NCI-H2081 treated with DMSO at 0.1 percent for 48 hours (cell line): ENCODE measurements around the gene MRPL55.

Experiments used
- DNase-seq: peaks from one replicate; lab custom pipeline; 2025; lab: John Stamatoyannopoulos, UW

Gene MRPL55

GRCh38 chr1:228084325-228084724, 24.8 kb downstream of the MRPL55 start:
- no peak for DNase-seq

GRCh38 chr1:228083871-228084278, 25.2 kb downstream of the MRPL55 start:
- no peak for DNase-seq

GRCh38 chr1:228082918-228083870, 25.9 kb downstream of the MRPL55 start:
- DNase-seq, result no peak

DNA sequence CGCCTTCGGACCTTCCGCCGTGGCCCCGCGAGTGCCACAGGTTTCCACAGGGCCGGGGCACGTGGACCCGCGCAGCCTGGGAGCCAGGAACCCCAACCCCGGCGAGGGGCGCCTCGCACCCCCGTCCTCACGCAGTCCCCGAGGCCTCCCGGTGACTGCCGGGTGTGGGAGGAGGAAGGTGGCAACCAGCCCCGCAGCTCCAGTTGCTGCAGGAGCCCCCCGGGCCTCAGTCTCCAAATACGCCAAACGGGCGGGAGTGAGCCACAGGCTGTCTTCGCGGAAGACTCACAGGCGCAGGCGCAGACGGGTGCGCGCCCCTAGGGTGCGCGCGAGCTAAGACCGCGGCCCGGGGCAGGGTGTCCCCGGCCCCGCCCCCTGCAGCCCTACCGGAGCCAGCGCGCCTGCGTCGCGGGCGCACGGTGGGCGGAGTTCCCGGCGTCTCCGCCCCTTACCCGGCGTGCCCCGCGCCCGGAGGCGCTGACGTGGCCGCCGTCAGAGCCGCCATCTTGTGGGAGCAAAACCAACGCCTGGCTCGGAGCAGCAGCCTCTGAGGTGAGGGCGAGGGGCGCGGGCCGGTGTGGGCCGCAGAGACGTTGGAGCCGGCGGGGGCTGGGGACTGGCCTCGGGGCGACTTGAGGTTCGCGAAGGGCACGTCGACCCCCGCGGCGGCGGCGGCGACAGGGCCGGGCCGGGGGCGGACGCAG, 26.7 kb downstream of the MRPL55 start, which contains the start of gene ARF1:
Gene ARF1, plus strand, starts transcription at position 495 of the 704 bp plus-strand sequence. CDS start 14,407 bp downstream, outside the sequence.
- DNase-seq, result peak; percentile 76

DNA sequence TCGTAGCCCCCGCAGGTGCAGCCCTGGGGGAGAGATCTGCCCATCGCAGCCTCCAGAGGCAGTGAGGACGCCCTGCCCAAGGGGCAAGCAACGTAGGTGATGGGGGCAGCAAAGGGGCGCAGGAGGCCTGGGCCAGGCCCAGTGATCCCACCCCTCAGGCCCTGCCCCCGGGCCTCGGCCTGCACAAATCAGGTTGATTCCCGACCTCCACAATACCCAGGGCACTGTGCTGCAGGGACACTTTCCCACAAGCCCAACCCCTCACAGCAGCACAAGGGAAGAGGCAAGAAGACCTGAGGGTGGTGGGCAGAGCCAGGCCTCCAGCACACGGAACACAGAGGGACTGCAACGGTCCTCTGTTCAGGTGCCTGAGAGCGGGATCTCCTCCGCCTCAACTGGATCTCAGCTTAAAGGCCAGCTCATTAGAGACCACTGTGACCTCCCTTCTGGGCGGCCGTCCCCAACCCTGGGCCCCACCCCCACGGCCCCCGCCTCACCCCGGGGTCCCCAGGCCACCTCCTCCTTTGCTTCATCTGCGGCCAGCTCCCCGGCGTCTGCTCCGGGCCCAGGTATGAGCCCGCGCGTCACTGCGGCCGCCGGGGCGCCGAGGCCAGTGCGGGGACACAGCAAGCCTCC, 27.4 kb downstream of the MRPL55 start:
- no peak for DNase-seq

GRCh38 chr1:228081144-228081543, 28.0 kb downstream of the MRPL55 start:
- no peak for DNase-seq

- no peak for DNase-seq
These were observed 29.4 kb downstream of the MRPL55 start for GRCh38 chr1:228079601-228080263.

- no peak for DNase-seq
These were observed 30.1 kb downstream of the MRPL55 start for GRCh38 chr1:228079013-228079412.

DNA sequence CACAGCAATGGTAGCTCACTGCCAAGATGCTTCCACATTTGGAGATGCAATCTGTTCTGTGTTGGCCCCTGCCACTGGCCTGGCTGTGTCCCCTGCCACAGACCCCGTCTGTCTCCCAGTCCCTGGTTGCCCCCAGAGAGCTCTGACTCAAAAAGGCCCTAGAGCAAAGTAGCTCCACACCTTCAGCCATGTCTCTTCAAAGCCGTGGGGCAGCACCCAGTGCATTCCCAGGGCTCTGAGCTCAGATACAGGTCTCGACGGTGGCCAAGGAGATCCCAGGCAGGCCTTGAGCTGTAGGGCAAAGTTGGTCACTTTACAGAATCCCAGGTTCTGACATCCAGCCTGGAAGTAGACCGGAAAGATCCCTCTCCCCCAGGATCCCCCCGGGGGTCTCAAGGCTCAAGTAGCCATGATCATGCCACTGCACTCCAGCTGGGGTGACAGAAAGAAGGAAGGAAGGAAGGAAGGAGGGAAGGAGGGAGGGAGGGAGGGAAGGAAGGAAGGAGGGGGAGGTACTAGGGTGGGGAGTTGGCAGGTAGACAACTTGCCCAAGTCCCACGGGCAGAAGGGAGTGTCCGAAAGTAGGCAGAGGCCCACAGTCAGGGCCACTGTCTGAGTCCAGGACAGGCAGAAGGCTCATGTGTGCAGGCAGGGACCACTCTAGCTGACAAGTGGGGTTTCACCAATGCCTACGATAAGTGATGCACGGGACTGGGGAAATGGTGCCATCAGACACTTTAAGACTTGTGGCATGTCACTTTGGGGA, 31.4 kb downstream of the MRPL55 start:
- no peak for DNase-seq

DNA sequence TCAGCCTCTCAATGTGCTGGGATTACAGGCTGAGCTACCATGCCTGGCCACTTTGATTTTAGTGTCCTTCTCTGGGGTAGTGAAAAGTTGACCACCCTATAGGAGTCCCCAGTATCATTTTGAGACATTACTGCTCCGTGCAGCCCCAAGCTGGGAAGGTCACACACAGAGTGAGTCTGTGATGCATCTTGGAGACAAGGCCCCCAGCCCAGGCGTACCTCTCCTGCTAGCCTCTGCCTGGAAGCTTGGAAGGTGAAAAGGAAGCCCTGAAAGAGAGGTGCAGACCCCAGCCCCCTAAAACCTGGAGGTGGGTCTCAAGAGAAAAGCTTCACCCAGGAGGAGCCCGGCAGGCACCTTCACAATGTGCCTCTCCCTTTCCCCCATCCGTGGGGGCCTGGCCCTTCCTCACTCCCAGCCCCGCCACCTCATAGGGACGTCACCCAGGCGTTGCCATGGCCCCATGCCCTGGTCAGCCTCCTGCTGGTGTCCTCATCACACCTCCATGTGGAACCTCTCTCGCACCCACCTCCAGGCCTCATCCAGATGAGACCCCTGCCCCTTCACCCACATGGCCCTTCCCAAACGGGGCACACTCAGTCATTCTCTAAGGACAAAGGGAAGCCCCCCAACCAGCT, 32.2 kb downstream of the MRPL55 start:
- no peak for DNase-seq

DNA sequence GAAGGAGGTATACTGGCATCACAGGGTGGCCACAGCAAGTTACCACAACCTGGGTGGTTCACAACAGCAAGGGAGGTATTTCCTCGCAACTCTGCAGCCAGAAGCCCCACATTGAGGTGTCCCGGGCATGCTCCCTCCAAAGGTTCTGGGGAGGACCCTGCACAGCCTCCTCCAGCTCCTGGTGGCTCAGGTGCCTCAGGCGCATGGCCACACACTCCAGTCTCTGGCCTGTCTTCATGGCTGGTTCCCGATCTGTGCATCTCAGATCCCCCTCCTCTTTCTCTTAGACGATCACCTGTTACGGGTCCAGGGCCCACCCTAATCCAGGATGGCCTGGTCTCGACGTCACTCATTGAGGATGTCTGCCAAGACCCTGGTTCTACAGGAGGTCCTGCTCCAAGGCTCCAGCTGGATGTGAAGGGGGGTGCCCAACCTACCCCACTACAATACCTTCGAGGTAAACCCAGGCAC, 33.3 kb downstream of the MRPL55 start:
- DNase-seq, result no peak

GRCh38 chr1:228074954-228075730, 34.0 kb downstream of the MRPL55 start:
- no peak for DNase-seq

GRCh38 chr1:228073857-228074545, 35.1 kb downstream of the MRPL55 start:
- no peak for DNase-seq

DNA sequence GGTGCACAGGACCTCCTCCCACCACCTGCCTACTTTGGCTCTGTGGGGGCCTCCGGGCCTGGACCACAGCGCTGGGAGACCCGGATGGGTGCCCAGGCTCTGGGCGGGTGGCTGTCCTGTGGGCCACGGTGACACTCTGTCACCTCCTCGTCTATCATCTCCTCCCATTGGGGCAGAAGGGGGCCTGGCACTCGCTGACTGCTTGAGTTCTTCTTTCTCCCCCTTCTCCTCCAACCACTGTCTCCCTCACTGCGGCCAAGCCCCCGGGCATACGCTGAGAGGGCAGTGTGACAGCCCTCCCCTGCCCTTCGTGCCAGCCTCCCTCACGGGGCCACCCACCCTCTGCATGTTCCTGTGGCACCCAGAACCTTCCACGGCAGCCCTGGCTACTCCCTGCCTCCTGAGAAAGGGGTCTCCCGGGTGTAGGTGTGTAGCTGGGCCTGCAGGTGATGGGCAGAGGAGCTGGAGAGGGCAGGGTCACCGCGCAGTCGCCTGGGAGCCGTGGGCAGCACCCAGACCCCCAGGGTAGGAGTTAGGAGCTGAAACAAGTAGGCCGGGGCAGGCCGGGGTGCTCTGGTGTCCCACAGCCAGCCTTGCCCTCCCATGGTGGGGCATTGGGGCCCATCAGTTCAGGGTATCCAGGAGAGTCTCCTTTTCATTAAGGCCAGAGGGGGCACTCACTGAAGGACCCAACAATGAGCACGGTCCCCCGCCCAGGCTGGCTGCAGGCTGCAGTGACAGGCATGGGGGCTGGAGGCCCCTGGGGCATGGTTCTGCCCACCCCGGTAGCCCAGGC, 35.8 kb downstream of the MRPL55 start:
- no peak for DNase-seq

DNA sequence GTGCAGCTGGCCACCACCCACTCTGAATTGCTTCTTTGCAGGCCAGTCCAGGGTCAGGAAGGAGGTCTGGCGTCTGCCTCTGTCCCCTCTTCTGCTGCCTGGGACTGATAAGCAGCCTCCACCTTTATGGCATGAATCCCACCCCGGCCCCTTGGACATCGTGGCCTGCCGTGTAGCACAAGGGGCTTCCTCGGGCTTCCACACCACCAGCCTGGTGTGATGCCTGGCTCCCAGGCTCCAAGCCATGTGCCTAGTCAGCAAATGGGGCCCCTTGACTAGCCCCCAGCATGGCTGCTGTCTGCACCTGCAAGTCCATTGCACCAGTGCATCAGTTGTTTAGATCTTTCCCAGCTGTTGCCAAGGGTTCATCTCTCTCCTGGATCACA, 36.4 kb downstream of the MRPL55 start:
- no peak for DNase-seq

- no peak for DNase-seq
These were observed 37.1 kb downstream of the MRPL55 start for GRCh38 chr1:228071839-228072657.

- no peak for DNase-seq
These were observed 38.2 kb downstream of the MRPL55 start for GRCh38 chr1:228070851-228071250.
